ENCODE measurements around the gene KDM2A. TPM values are rescaled to one million over a fixed set of nuclear protein-coding genes. Genes with fewer than 3 reads are reported as not detected.

The KDM2A gene
- total RNA-seq, 2 donors from 2014 or later: 50.3 to 97.6 TPM

- no peaks in the 10 kb centered on the region for H3K27me3 ChIP-seq (replicated peaks; ENCODE audit: insufficient read depth)
- H3K4me3 ChIP-seq: no peak overlapping the region
- no peaks in the 10 kb centered on the region for H3K4me1 ChIP-seq (replicated peaks)
- WGBS: 81% methylated on average over 15 of the region's 15 CpGs
- no peak for TF ChIP-seq POLR2AphosphoS5 (IDR thresholded peaks at IDR 0.05)
- no peak for TF ChIP-seq POLR2A (IDR thresholded peaks at IDR 0.05)
- no peak for TF ChIP-seq CTCF (IDR thresholded peaks at IDR 0.05)
- no peak overlapping the region for H3K27ac ChIP-seq
- H3K9me3 ChIP-seq: no peaks in the 10 kb centered on the region
- H3K36me3 ChIP-seq: peaks cover 25 to 33% of the 10 kb centered on the region in 2 donors
- no peak for DNase-seq (ENCODE audit: low spot score)
- intact Hi-C loops (cut with DNase I): no loop called here
These were observed 135.7 kb downstream of the KDM2A start for GRCh38 chr11:67254798-67255197.

GRCh38 chr11:67255353-67255752, 136.3 kb downstream of the KDM2A start:
- H3K36me3 ChIP-seq: peaks cover 25 to 30% of the 10 kb centered on the region in 2 donors
- 84% methylated on average over 10 of the region's 10 CpGs for WGBS
- TF ChIP-seq CTCF (IDR thresholded peaks at IDR 0.05) (no peak), POLR2A (IDR thresholded peaks at IDR 0.05) (no peak), POLR2AphosphoS5 (IDR thresholded peaks at IDR 0.05) (no peak)
- no peak overlapping the region for H3K27ac ChIP-seq
- no peaks in the 10 kb centered on the region for H3K27me3 ChIP-seq (replicated peaks; ENCODE audit: insufficient read depth)
- no peaks in the 10 kb centered on the region for H3K9me3 ChIP-seq
- H3K4me3 ChIP-seq: no peak overlapping the region
- intact Hi-C loops (cut with DNase I): no loop called here
- no peaks in the 10 kb centered on the region for H3K4me1 ChIP-seq (replicated peaks)
- DNase-seq (ENCODE audit: low spot score): no peak

GRCh38 chr11:67255864-67256263, 136.8 kb downstream of the KDM2A start:
- 84% methylated on average over 8 of the region's 8 CpGs for WGBS
- H3K4me1 ChIP-seq (replicated peaks): no peaks in the 10 kb centered on the region
- H3K27me3 ChIP-seq (replicated peaks; ENCODE audit: insufficient read depth): no peaks in the 10 kb centered on the region
- intact Hi-C loops (cut with DNase I): no loop called here
- DNase-seq (ENCODE audit: low spot score): no peak
- H3K9me3 ChIP-seq: no peaks in the 10 kb centered on the region
- no peak overlapping the region for H3K27ac ChIP-seq
- no peak overlapping the region for H3K4me3 ChIP-seq
- peaks cover 25 to 27% of the 10 kb centered on the region in 2 donors for H3K36me3 ChIP-seq
- TF ChIP-seq POLR2AphosphoS5 (IDR thresholded peaks at IDR 0.05) (no peak), CTCF (IDR thresholded peaks at IDR 0.05) (no peak), POLR2A (IDR thresholded peaks at IDR 0.05) (no peak)

GRCh38 chr11:67256477-67257135, 137.5 kb downstream of the KDM2A start:
- DNase-seq (ENCODE audit: low spot score): no peak
- WGBS: 70% methylated on average over 5 of the region's 5 CpGs
- intact Hi-C loops (cut with DNase I): no loop called here
- TF ChIP-seq POLR2A (IDR thresholded peaks at IDR 0.05) (no peak), CTCF (IDR thresholded peaks at IDR 0.05) (no peak), POLR2AphosphoS5 (IDR thresholded peaks at IDR 0.05) (no peak)
- Histone ChIP-seq H3K36me3 (peaks cover 25 to 27% of the 10 kb centered on the region in 2 donors), H3K4me1 (replicated peaks) (peaks cover 2% of the 10 kb centered on the region), H3K27ac (no peak overlapping the region), H3K27me3 (replicated peaks; ENCODE audit: insufficient read depth) (no peaks in the 10 kb centered on the region), H3K9me3 (no peaks in the 10 kb centered on the region), H3K4me3 (no peak overlapping the region)

GRCh38 chr11:67260406-67260805, 141.3 kb downstream of the KDM2A start:
- Histone ChIP-seq H3K27me3 (replicated peaks; ENCODE audit: insufficient read depth) (no peaks in the 10 kb centered on the region), H3K4me3 (no peak overlapping the region), H3K9me3 (no peaks in the 10 kb centered on the region), H3K4me1 (replicated peaks) (peaks cover 2% of the 10 kb centered on the region), H3K36me3 (peaks cover 0 to 7% of the 10 kb centered on the region in 2 donors), H3K27ac (no peak overlapping the region)
- intact Hi-C loops (cut with DNase I): loop anchor here (5.0 kb wide), 1 partner anchor 122 kb away; no protein-coding TSS in a partner anchor
- WGBS: 93% methylated on average over 6 of the region's 6 CpGs
- no peak for DNase-seq (ENCODE audit: low spot score)
- no peak for TF ChIP-seq POLR2A (IDR thresholded peaks at IDR 0.05)

Measured in prostate gland (tissue), 2 donors.